Activated CD8-positive, alpha-beta memory T cell treated with anti-CD3 and anti-CD28 coated beads, Interleukin-2, amount 50 U/mL, for 48 hours (primary cell): ENCODE measurements around the gene LRCH1.

Experiments
- DNase-seq: peaks from one replicate; pipeline ENCODE4 v3.0.0-alpha.2; 2020

Gene LRCH1

GRCh38 chr13:46595136-46595884, 42.3 kb downstream of the LRCH1 start:
- DNase-seq: no peak

GRCh38 chr13:46595885-46596275, 42.9 kb downstream of the LRCH1 start:
- DNase-seq: no peak

- DNase-seq: no peak
These were observed 43.5 kb downstream of the LRCH1 start for GRCh38 chr13:46596466-46596865.

- no peak for DNase-seq
These were observed 45.3 kb downstream of the LRCH1 start for GRCh38 chr13:46598140-46598819.

GRCh38 chr13:46598820-46599180, 45.8 kb downstream of the LRCH1 start:
- no peak for DNase-seq

- no peak for DNase-seq
These were observed 48.0 kb downstream of the LRCH1 start for GRCh38 chr13:46600943-46601311.

GRCh38 chr13:46602531-46602930, 49.6 kb downstream of the LRCH1 start:
- DNase-seq: no peak

GRCh38 chr13:46603165-46603603, 50.2 kb downstream of the LRCH1 start:
- no peak for DNase-seq

- DNase-seq: no peak
These were observed 51.4 kb downstream of the LRCH1 start for GRCh38 chr13:46604226-46604990.

- no peak for DNase-seq
These were observed 52.3 kb downstream of the LRCH1 start for GRCh38 chr13:46605076-46605824.

- no peak for DNase-seq
These were observed 53.0 kb downstream of the LRCH1 start for GRCh38 chr13:46605825-46606554.

- DNase-seq: no peak
These were observed 54.0 kb downstream of the LRCH1 start for GRCh38 chr13:46606970-46607369.

- DNase-seq: no peak
These were observed 55.0 kb downstream of the LRCH1 start for GRCh38 chr13:46607768-46608564.

- no peak for DNase-seq
These were observed 56.1 kb downstream of the LRCH1 start for GRCh38 chr13:46609052-46609451.

- DNase-seq: no peak
These were observed 56.8 kb downstream of the LRCH1 start for GRCh38 chr13:46609726-46610125.

GRCh38 chr13:46612267-46612666, 59.3 kb downstream of the LRCH1 start:
- DNase-seq: no peak

- DNase-seq: no peak
These were observed 60.6 kb downstream of the LRCH1 start for GRCh38 chr13:46613409-46614049.

- no peak for DNase-seq
These were observed 61.6 kb downstream of the LRCH1 start for GRCh38 chr13:46614582-46614981.

GRCh38 chr13:46615888-46616531, 63.0 kb downstream of the LRCH1 start:
- no peak for DNase-seq

- DNase-seq: no peak
These were observed 64.3 kb downstream of the LRCH1 start for GRCh38 chr13:46617229-46617721.
